Neural cell (in vitro differentiated cells): ENCODE measurements around the gene STARD13. TPM values are rescaled to one million over a fixed set of nuclear protein-coding genes. Genes with fewer than 3 reads are reported as not detected.

Experiments
- H2AFZ ChIP-seq: fragments of 200-600, 300-800 bp; sonication (generic), shearing (Covaris generic); 2 replicates; pipeline ENCODE4 v1.6.0; 2014; ENCODE audit warnings: low read depth, mild to moderate bottlenecking, antibody characterized with exemption, low read length, moderate library complexity
- H3F3A ChIP-seq: fragments of 200-600 bp; shearing (Covaris generic); 2 replicates; pipeline ENCODE4 v1.6.1; 2016; ENCODE audit warnings: mild to moderate bottlenecking, moderate library complexity, mixed read lengths, antibody characterized with exemption, low read length; ENCODE audit not compliant: insufficient read depth, poor library complexity, severe bottlenecking
- H3K27ac ChIP-seq: fragments of 200-600, 300-800 bp; sonication (generic), shearing (Covaris generic); 2 replicates; pipeline ENCODE4 v1.5.1; 2014; ENCODE audit warnings: mild to moderate bottlenecking, low read length, moderate library complexity
- H3K27me3 ChIP-seq: fragments of 300-800, 200-600 bp; sonication (generic), shearing (Covaris generic); 2 replicates; pipeline ENCODE4 v1.6.0; 2014; ENCODE audit warnings: mild to moderate bottlenecking, low read depth, low read length, moderate library complexity; ENCODE audit not compliant: insufficient read depth
- H3K36me3 ChIP-seq: fragments of 300-800, 200-600 bp; sonication (generic), shearing (Covaris generic); 2 replicates; pipeline ENCODE4 v1.5.1; 2014; ENCODE audit warnings: mild to moderate bottlenecking, antibody characterized with exemption, low read length, moderate library complexity; ENCODE audit not compliant: insufficient read depth
- H3K4me2 ChIP-seq: fragments of 300-800, 200-600 bp; sonication (generic), shearing (Covaris generic); 2 replicates; pipeline ENCODE4 v1.6.0; 2014; ENCODE audit warnings: mild to moderate bottlenecking, low read length
- H3K4me3 ChIP-seq: fragments of 300-800, 200-600 bp; sonication (generic), shearing (Covaris generic); 2 replicates; pipeline ENCODE4 v1.5.1; 2014; ENCODE audit warnings: mild to moderate bottlenecking, low read length, moderate library complexity
- H3K79me2 ChIP-seq: fragments of 200-600 bp; shearing (Covaris generic); replicated peaks from 2 replicates; pipeline ENCODE4 v1.6.0; 2014; ENCODE audit warnings: mild to moderate bottlenecking, low read length, moderate library complexity; ENCODE audit not compliant: insufficient read depth
- H3K9ac ChIP-seq: fragments of 300-800, 200-600 bp; sonication (generic), shearing (Covaris generic); 2 replicates; pipeline ENCODE4 v1.6.1; 2016; ENCODE audit warnings: mild to moderate bottlenecking, low read length, mixed read lengths
- H3K9me2 ChIP-seq: fragments of 200-600 bp; shearing (Covaris generic); 2 replicates; pipeline ENCODE4 v1.6.1; 2016; ENCODE audit warnings: mild to moderate bottlenecking, low read length, mixed read lengths; ENCODE audit not compliant: insufficient read depth
- H3K9me3 ChIP-seq: fragments of 200-600, 300-800 bp; sonication (generic), shearing (Covaris generic); 2 replicates; pipeline ENCODE4 v1.6.1; 2016; ENCODE audit warnings: mild to moderate bottlenecking, mixed run types, low read length, moderate library complexity, mixed read lengths
- H4K20me1 ChIP-seq: fragments of 200-600 bp; shearing (Covaris generic); 2 replicates; pipeline ENCODE4 v1.6.1; 2016; ENCODE audit warnings: mild to moderate bottlenecking, mixed run types; ENCODE audit not compliant: insufficient read depth
- CTCF ChIP-seq: fragments of 450-650 bp; IDR thresholded peaks from 2 replicates; pipeline ENCODE4 v1.5.1; 2014; ENCODE audit warnings: antibody characterized with exemption, mild to moderate bottlenecking, moderate library complexity; ENCODE audit not compliant: poor library complexity, severe bottlenecking
- EP300 ChIP-seq: fragments of 450-650 bp; conservative IDR thresholded peaks from 2 replicates; pipeline ENCODE4 v1.6.1; 2014; ENCODE audit warnings: antibody characterized with exemption, mild to moderate bottlenecking, moderate library complexity; ENCODE audit not compliant: poor library complexity, severe bottlenecking
- EZH2 ChIP-seq: fragments of 200-600, 300-800 bp; shearing (Covaris generic), sonication (generic); IDR thresholded peaks from 2 replicates; pipeline ENCODE4 v1.6.1; 2014; ENCODE audit warnings: antibody characterized with exemption, low read length, borderline replicate concordance, mild to moderate bottlenecking; ENCODE audit not compliant: insufficient read depth, poor library complexity, severe bottlenecking
- MXI1 ChIP-seq: fragments of 450-650 bp; conservative IDR thresholded peaks from 2 replicates; pipeline ENCODE4 v1.6.1; 2014; ENCODE audit warnings: antibody characterized with exemption, mild to moderate bottlenecking; ENCODE audit not compliant: poor library complexity, severe bottlenecking
- POLR2AphosphoS5 ChIP-seq: IDR thresholded peaks from 2 replicates; pipeline ENCODE4 v1.6.1; 2012
- RAD21 ChIP-seq: fragments of 450-650 bp; conservative IDR thresholded peaks from 2 replicates; pipeline ENCODE4 v1.6.1; 2014; ENCODE audit warnings: antibody characterized with exemption, mild to moderate bottlenecking, moderate library complexity
- REST ChIP-seq: IDR thresholded peaks from 2 replicates; pipeline ENCODE4 v1.6.1; 2012; ENCODE audit warnings: borderline replicate concordance
- SMC3 ChIP-seq: fragments of 450-650 bp; conservative IDR thresholded peaks from 2 replicates; pipeline ENCODE4 v1.6.1; 2014; ENCODE audit warnings: antibody characterized with exemption, mild to moderate bottlenecking, moderate library complexity; ENCODE audit not compliant: poor library complexity
- TAF1 ChIP-seq: IDR thresholded peaks from 2 replicates; pipeline ENCODE4 v1.6.1; 2012; ENCODE audit warnings: low read depth
- polyA plus RNA-seq: library from polyadenylated mRNA; depleted of rRNA; stranded (reverse); fragments of >200 nt; gene quantifications from 2 replicates; pipeline ENCODE4 v1.2.3, GENCODE V29; 2014

STARD13 gene
- polyA plus RNA-seq, 1 donor from 2014 or later: 0.05 TPM

- no peak overlapping the region for H3K4me3 ChIP-seq
- H4K20me1 ChIP-seq: no peaks in the 10 kb centered on the region
- H3K4me2 ChIP-seq: no peak overlapping the region
- no peak overlapping the region for H2AFZ ChIP-seq
- no peaks in the 10 kb centered on the region for H3K27me3 ChIP-seq
- no peaks in the 10 kb centered on the region for H3K79me2 ChIP-seq
- TF ChIP-seq POLR2AphosphoS5 (peak; percentile 50), EZH2 (no peak), EP300 (peak; percentile 84), TAF1 (no peak)
- H3K36me3 ChIP-seq: no peaks in the 10 kb centered on the region
- no peaks in the 10 kb centered on the region for H3K9me3 ChIP-seq
- H3K9ac ChIP-seq: no peak overlapping the region
- no peaks in the 10 kb centered on the region for H3F3A ChIP-seq
- no peak overlapping the region for H3K27ac ChIP-seq
- no peaks in the 10 kb centered on the region for H3K9me2 ChIP-seq
These were observed 19.9 kb downstream of the STARD13 start for GRCh38 chr13:33265607-33266006.

DNA sequence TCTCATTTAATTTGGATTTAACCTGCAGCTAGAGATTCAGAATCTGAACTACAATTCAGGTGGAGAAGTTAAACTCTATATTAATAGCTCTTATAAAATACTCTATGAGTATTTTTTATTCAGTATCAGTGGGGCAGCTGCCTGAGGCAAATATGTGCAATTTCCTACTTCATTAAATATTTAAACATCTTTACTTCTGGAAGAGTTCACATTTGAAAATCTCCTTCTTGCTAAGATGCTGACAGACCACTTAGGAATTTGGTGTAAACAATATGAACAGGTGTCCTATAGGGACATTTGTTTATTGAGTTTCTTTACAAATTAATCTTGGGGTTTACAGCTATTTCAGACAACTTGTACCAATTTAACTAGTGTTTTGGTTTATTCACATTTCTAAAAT, 20.4 kb downstream of the STARD13 start:
- H3K9me2 ChIP-seq: no peaks in the 10 kb centered on the region
- H2AFZ ChIP-seq: no peak overlapping the region

More for the DNA sequence above, 20.4 kb downstream of the STARD13 start:
- no peaks in the 10 kb centered on the region for H3K9me3 ChIP-seq
- no peak overlapping the region for H3K9ac ChIP-seq
- no peaks in the 10 kb centered on the region for H3K79me2 ChIP-seq
- TF ChIP-seq EP300 (no peak), RAD21 (no peak), SMC3 (no peak), CTCF (no peak), EZH2 (no peak), REST (no peak), POLR2AphosphoS5 (no peak), MXI1 (no peak), TAF1 (no peak)
- H4K20me1 ChIP-seq: no peaks in the 10 kb centered on the region
- H3K27ac ChIP-seq: no peak overlapping the region
- H3K4me2 ChIP-seq: no peak overlapping the region
- no peaks in the 10 kb centered on the region for H3F3A ChIP-seq
- no peaks in the 10 kb centered on the region for H3K36me3 ChIP-seq
- H3K27me3 ChIP-seq: no peaks in the 10 kb centered on the region
- H3K4me3 ChIP-seq: no peak overlapping the region
